Measurements from ENCODE around the gene CNBP. TPM values are rescaled to one million over a fixed set of nuclear protein-coding genes. Genes with fewer than 3 reads are reported as not detected.

CNBP gene
- total and polyA plus RNA-seq, 2 of the 13 experiments (the other 11 are each of a cell fraction or from before 2014, with no cell fraction given) = 282 to 354 TPM

DNA sequence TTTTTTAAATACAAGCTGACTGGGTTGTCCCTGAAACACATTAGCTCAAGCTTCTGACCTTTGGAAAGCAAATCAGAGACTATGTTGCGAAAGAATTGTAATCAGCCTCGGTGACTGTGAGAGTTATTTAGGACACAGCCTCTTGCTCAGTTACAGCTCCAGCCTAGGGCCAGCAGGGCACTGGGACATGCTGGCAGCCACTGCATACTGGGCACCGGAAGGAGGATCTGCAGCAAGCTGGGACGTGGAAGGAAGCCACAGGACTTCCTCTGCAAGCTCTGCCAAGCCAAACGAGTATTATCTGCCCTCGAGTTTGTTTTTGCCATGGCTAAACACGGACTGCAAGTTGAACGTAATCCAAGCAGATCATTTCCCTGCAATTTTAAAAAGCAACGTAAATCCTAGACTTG, 41.3 kb upstream of the CNBP start (continued):
- TF ChIP-seq ZNF790 (CRISPR knock-in tag; IDR thresholded peaks at IDR 0.05; ENCODE audit: borderline replicate concordance) = no peak
- TF ChIP-seq NR2F1 (CRISPR knock-in tag; IDR thresholded peaks at IDR 0.05) = no peak
- peak; percentile 45; the same call in 1 of the 2 replicates for TF ChIP-seq ZNF160 (CRISPR knock-in tag; IDR thresholded peaks at IDR 0.05)
- TF ChIP-seq, protein P1, sequence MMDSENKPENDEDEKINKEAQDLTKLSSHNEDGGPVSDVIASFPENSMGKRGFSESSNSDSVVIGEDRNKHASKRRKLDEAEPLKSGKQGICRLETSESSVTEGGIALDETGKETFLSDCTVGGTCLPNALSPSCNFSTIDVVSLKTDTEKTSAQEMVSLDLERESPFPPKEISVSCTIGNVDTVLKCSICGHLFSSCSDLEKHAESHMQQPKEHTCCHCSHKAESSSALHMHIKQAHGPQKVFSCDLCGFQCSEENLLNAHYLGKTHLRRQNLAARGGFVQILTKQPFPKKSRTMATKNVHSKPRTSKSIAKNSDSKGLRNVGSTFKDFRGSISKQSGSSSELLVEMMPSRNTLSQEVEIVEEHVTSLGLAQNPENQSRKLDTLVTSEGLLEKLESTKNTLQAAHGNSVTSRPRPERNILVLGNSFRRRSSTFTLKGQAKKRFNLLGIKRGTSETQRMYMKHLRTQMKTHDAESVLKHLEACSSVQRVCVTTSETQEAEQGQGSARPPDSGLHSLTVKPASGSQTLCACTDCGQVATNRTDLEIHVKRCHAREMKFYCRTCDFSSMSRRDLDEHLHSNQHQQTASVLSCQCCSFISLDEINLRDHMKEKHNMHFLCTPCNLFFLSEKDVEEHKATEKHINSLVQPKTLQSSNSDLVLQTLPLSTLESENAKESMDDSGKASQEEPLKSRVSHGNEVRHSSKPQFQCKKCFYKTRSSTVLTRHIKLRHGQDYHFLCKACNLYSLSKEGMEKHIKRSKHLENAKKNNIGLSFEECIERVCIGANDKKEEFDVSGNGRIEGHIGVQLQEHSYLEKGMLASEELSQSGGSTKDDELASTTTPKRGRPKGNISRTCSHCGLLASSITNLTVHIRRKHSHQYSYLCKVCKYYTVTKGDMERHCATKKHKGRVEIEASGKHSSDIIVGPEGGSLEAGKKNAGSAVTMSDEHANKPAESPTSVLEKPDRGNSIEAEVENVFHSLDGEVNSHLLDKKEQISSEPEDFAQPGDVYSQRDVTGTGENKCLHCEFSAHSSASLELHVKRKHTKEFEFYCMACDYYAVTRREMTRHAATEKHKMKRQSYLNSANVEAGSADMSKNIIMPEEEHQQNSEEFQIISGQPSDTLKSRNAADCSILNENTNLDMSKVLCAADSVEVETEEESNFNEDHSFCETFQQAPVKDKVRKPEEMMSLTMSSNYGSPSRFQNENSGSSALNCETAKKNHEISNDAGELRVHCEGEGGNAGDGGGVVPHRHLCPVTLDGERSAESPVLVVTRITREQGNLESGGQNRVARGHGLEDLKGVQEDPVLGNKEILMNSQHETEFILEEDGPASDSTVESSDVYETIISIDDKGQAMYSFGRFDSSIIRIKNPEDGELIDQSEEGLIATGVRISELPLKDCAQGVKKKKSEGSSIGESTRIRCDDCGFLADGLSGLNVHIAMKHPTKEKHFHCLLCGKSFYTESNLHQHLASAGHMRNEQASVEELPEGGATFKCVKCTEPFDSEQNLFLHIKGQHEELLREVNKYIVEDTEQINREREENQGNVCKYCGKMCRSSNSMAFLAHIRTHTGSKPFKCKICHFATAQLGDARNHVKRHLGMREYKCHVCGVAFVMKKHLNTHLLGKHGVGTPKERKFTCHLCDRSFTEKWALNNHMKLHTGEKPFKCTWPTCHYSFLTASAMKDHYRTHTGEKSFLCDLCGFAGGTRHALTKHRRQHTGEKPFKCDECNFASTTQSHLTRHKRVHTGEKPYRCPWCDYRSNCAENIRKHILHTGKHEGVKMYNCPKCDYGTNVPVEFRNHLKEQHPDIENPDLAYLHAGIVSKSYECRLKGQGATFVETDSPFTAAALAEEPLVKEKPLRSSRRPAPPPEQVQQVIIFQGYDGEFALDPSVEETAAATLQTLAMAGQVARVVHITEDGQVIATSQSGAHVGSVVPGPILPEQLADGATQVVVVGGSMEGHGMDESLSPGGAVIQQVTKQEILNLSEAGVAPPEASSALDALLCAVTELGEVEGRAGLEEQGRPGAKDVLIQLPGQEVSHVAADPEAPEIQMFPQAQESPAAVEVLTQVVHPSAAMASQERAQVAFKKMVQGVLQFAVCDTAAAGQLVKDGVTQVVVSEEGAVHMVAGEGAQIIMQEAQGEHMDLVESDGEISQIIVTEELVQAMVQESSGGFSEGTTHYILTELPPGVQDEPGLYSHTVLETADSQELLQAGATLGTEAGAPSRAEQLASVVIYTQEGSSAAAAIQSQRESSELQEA (CRISPR knock-in tag; IDR thresholded peaks at IDR 0.05; ENCODE audit: not compliant biosample characterization) = no peak
- 0 out of 2 replicates have a peak, but pooled peaks have one; percentile 36 for TF ChIP-seq ZNF761 (CRISPR knock-in tag; conservative IDR thresholded peaks at IDR 0.05)
- no peak for TF ChIP-seq MATR3 (CRISPR knock-in tag; IDR thresholded peaks at IDR 0.05)
- no peak for TF ChIP-seq MTF1 (CRISPR knock-in tag; IDR thresholded peaks at IDR 0.05)
- no peak for TF ChIP-seq SRSF4 (IDR thresholded peaks at IDR 0.05; ENCODE audit: low read depth, low read length, poor library complexity, severe bottlenecking)
- TF ChIP-seq ZNF577 (CRISPR knock-in tag; IDR thresholded peaks at IDR 0.05; ENCODE audit: borderline replicate concordance, low read depth) = no peak
- TF ChIP-seq GABPB1 (CRISPR knock-in tag; IDR thresholded peaks at IDR 0.05) = peak; percentile 53
- peak; percentile 51 for TF ChIP-seq RXRA (CRISPR knock-in tag; IDR thresholded peaks at IDR 0.05)
- no peak for TF ChIP-seq ZNF550 (CRISPR knock-in tag; IDR thresholded peaks at IDR 0.05; ENCODE audit: borderline replicate concordance)
- peak; percentile 61 for TF ChIP-seq KMT2A (CRISPR knock-in tag; IDR thresholded peaks at IDR 0.05)
- TF ChIP-seq GATAD2A (CRISPR knock-in tag; IDR thresholded peaks at IDR 0.05) = peak; percentile 92
- no peak for TF ChIP-seq SRY (CRISPR knock-in tag; IDR thresholded peaks at IDR 0.05)
- TF ChIP-seq ZNF816 (CRISPR knock-in tag; IDR thresholded peaks at IDR 0.05; ENCODE audit: borderline replicate concordance) = peak; percentile 67; the same call in 1 of the 2 replicates
- TF ChIP-seq GPN1 (CRISPR knock-in tag; IDR thresholded peaks at IDR 0.05; ENCODE audit: borderline replicate concordance) = no peak
- TF ChIP-seq ZNF143 (CRISPR knock-in tag; IDR thresholded peaks at IDR 0.05) = no peak
- TF ChIP-seq NFE2L2 (IDR thresholded peaks at IDR 0.05; ENCODE audit: low read length) = no peak
- TF ChIP-seq NFYB (CRISPR knock-in tag; IDR thresholded peaks at IDR 0.05) = no peak
- peak; percentile 85 for TF ChIP-seq ZMYM3 (CRISPR knock-in tag; IDR thresholded peaks at IDR 0.05)
- peak; percentile 58; the same call in 1 of the 2 replicates for TF ChIP-seq THAP11 (CRISPR knock-in tag; IDR thresholded peaks at IDR 0.05)
- peak; percentile 41; the same call in 1 of the 2 replicates for TF ChIP-seq ZSCAN21 (CRISPR knock-in tag; IDR thresholded peaks at IDR 0.05; ENCODE audit: borderline replicate concordance)
- no peak for TF ChIP-seq IKZF1 (IDR thresholded peaks at IDR 0.05)
- TF ChIP-seq MEF2D (CRISPR knock-in tag; IDR thresholded peaks at IDR 0.05) = no peak

Measured in HepG2 (cell line).